ENCODE results near the gene PLEK2. TPM values are rescaled to one million over a fixed set of nuclear protein-coding genes. Genes with fewer than 3 reads are reported as not detected.
A peak's percentile ranks its signal among the peaks of the same experiment; 100 is the strongest.

The PLEK2 gene
- total RNA-seq (3.8 and 4.7 TPM in 2 replicates), polyA plus RNA-seq (0.84 and 1.4 TPM in 2 replicates), polyA minus RNA-seq (0.34 and 0.83 TPM in 2 replicates), Bru-seq, nascent RNA (percentile 31 among the genes with signal in this experiment), BruChase-seq, experiment 1, labeled RNA remaining after a 6-hour chase (percentile 36 among the genes with signal in this experiment), BruChase-seq, experiment 2, labeled RNA remaining after a 2-hour chase (percentile 30 among the genes with signal in this experiment)
- 2.0 and 3.0 TPM in 2 replicates for polyA plus RNA-seq (2011; cell fraction: cytosol; rRNA removed)
- polyA plus RNA-seq (2011; cell fraction: nucleus; rRNA removed) = 1.1 and 2.1 TPM in 2 replicates
- 3.8 and 8.1 TPM in 2 replicates for polyA plus RNA-seq (2012)
- polyA minus RNA-seq (2011; cell fraction: cytosol; rRNA and poly(A)+ RNA removed) = 15.7 TPM
- polyA minus RNA-seq (2011; cell fraction: nucleus; rRNA and poly(A)+ RNA removed) = 0.29 and 1.7 TPM in 2 replicates
- long read RNA-seq, transcript PLEK2-201 (9 exons, 1,549 nt) = major isoform, 14 of 20 reads
- long read RNA-seq, partial matches to known transcripts = 2 of 20 reads
- long read RNA-seq, other reads (novel, unspliced or antisense) = 4 of 20 reads

GRCh38 chr14:67411820-67412421 is at the start of gene PLEK2:
Gene PLEK2, minus strand, starts transcription at chr14:67412165. Its CDS starts 106 bp downstream, at chr14:67412059.
- Histone ChIP-seq H3K9me3 (replicated peaks; ENCODE audit: control insufficient read depth, insufficient read depth, low read length) (no peaks in the 10 kb centered on the region), H3K4me1 (ENCODE audit: control insufficient read depth, extremely low read depth, insufficient read depth, low read length) (peaks cover 19% of the 10 kb centered on the region), H3K9me1 (replicated peaks; ENCODE audit: control insufficient read depth, extremely low read depth, insufficient read depth, low read length) (no peaks in the 10 kb centered on the region), H3K4me3 (replicated peaks in 1 of 3; ENCODE audit: insufficient read depth in 1 of 3, low read depth in 1 of 3, low read length in 3 of 3) (peak within 1 kb of the TSS in 1 of 3 experiments; percentile 28), H3K27me3 (ENCODE audit: control insufficient read depth in 2 of 2, insufficient read depth in 2 of 2, low read length in 2 of 2) (no peaks in the 10 kb centered on the region), H3K27ac (ENCODE audit: insufficient read depth, low read depth, low read length) (no peak within 1 kb of the TSS), H2AFZ (ENCODE audit: low read depth, low read length) (peak within 1 kb of the TSS; percentile 60), H3K79me2 (ENCODE audit: control insufficient read depth, insufficient read depth, low read length) (no peaks in the 10 kb centered on the region), H3K4me2 (ENCODE audit: insufficient read depth, low read length) (peak within 1 kb of the TSS; percentile 14), H3K9ac (replicated peaks; ENCODE audit: extremely low read depth, insufficient read depth, low read length) (no peak within 1 kb of the TSS), H3K36me3 (ENCODE audit: control insufficient read depth in 2 of 2, extremely low read depth in 1 of 2, insufficient read depth in 2 of 2, low read length in 2 of 2) (no peaks in the 10 kb centered on the region), H4K20me1 (replicated peaks; ENCODE audit: control insufficient read depth, extremely low read depth, insufficient read depth, low read length) (no peaks in the 10 kb centered on the region)
- FAIRE-seq (no peak), DNase-seq (ENCODE audit: low read depth, low spot score) (no peak)
- dilution Hi-C loops (cut with MboI; ENCODE audit: extremely low pct_ligation_motif_present, low sequenced_read_pairs) = no loop called here
- ChIA-PET POLR2A (no interaction called here), CTCF (interaction anchor here (0.7 to 3.7 kb wide), 4 partner anchors 9 to 15 kb away, joined by 3 to 18 read pairs (median 3); no protein-coding TSS in a partner anchor)
- no TSS peak for BruUV-seq (replicated peaks)
- intact Hi-C loops (cut with micrococcal nuclease) = no loop called here
- TF ChIP-seq EZH2 (IDR thresholded peaks at IDR 0.05; ENCODE audit: borderline replicate concordance, low read depth, low read length, severe bottlenecking) (no peak), POLR2A (IDR thresholded peaks at IDR 0.05; ENCODE audit: low read depth, low read length) (no peak), GATA2 (IDR thresholded peaks at IDR 0.05; ENCODE audit: insufficient read depth, insufficient read length, low read depth, low read length) (no peak), JUN (IDR thresholded peaks at IDR 0.05; ENCODE audit: borderline replicate concordance, insufficient read depth, insufficient read length, low read depth) (no peak), FOS (IDR thresholded peaks at IDR 0.05; ENCODE audit: borderline replicate concordance, insufficient read depth, low read length) (no peak), CTCF (IDR thresholded peaks at IDR 0.05; ENCODE audit: extremely low read depth in 1 of 2, insufficient read depth in 1 of 2, low read depth in 1 of 2, low read length in 2 of 2) (no peak), MYC (IDR thresholded peaks at IDR 0.05; ENCODE audit: low read depth, low read length) (no peak), POLR2AphosphoS5 (IDR thresholded peaks at IDR 0.05; ENCODE audit: insufficient read depth, low read depth, low read length) (no peak), MAX (IDR thresholded peaks at IDR 0.05; ENCODE audit: insufficient read depth, insufficient read length) (no peak)
